ENCODE data around the gene TAMM41. TPM values are rescaled to one million over a fixed set of nuclear protein-coding genes. Genes with fewer than 3 reads are reported as not detected.
"Not testable (repeated sequence)": the region's sequence is repeated elsewhere in the genome, so short reads cannot be mapped to it uniquely, and the experiment has no call there.

Gene TAMM41
- total RNA-seq, 1 donor from 2014 or later: 13.9 TPM

DNA sequence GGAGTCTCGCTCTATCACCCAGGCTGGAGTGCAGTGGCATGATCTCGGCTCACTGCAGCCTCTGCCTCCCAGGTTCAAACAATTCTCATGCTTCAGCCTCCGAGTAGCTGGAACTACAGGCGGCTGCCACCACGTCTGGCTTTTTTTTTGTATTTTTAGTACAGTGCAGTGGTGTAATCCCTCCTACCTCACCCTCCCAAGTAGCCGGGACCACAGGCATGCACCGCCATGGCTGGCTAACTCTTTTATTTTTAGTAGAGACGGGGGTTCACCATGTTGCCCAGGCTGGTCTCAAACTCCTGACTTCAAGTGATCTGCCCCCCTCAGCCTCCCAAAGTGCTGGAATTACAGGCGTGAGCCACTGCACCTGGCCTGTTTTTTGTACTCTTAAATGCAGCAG is 98.4 kb downstream of the TAMM41 start:
- H3K4me3 Mint-ChIP-seq (ENCODE audit: unreplicated experiment); H3K27ac ChIP-seq (ENCODE audit: low read depth, low read length); H3K27me3 ChIP-seq (ENCODE audit: insufficient read depth, low read length); H3K4me1 Mint-ChIP-seq (ENCODE audit: low read depth, unreplicated experiment); H3K4me3 ChIP-seq (ENCODE audit: insufficient read depth, low read depth, low read length); H3K4me1 ChIP-seq (ENCODE audit: insufficient read depth, low read length); H3K9me3 ChIP-seq (ENCODE audit: insufficient read depth, low read depth, low read length); H3K9me3 Mint-ChIP-seq (ENCODE audit: unreplicated experiment); H4K20me1 ChIP-seq (ENCODE audit: insufficient read depth, low read length); H3K27ac Mint-ChIP-seq (ENCODE audit: unreplicated experiment); H3K36me3 ChIP-seq (ENCODE audit: insufficient read depth, low read length); H3K27me3 Mint-ChIP-seq (ENCODE audit: low read depth, unreplicated experiment); H3K79me2 ChIP-seq (ENCODE audit: insufficient read depth, low read length); DNase-seq (ENCODE audit: low read depth); H2AFZ ChIP-seq (ENCODE audit: low read depth, low read length); H3K4me2 ChIP-seq (ENCODE audit: low read length); H3K9ac ChIP-seq (ENCODE audit: low read length); H3K36me3 Mint-ChIP-seq (ENCODE audit: low read depth, unreplicated experiment); FAIRE-seq: not testable (repeated sequence)

Other genes with a start within 250 kb of the TAMM41 start
- gene VGLL4, start 203.0 kb downstream of the TAMM41 start, total RNA-seq: 69.7 and 70.3 TPM in 2 replicates
- gene SYN2, start 157.5 kb upstream of the TAMM41 start, total RNA-seq: 2.9 and 3.0 TPM in 2 replicates